ENCODE measurements around the gene UBAC2. TPM values are rescaled to one million over a fixed set of nuclear protein-coding genes. Genes with fewer than 3 reads are reported as not detected.
A peak's percentile ranks its signal among the peaks of the same experiment; 100 is the strongest.
"Not testable (repeated sequence)": the region's sequence is repeated elsewhere in the genome, so short reads cannot be mapped to it uniquely, and the experiment has no call there.

The UBAC2 gene
- total RNA-seq, 1 donor from 2014 or later = 79.1 TPM

GRCh38 chr13:99393791-99394735 is 193.4 kb downstream of the UBAC2 start:
- DNase-seq = no peak

DNA sequence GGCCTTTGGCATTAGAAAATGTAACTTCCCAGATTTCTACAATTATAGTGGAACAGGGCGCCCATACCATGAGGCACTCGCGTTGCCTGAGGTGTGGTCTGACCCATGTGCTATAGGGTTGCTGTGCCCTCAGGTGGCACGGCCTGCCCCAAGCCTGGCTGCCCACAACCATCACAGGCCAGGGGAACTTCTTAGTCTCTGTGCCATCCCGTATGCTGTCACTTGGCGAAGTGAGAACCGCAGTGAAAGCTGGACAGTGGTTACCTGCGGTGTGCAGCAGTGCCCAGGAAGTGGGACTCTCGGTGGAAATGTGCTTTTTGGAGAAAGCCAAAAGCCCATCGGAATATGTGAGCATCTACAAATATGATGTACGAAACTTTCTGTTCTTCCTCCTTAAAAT is 194.8 kb downstream of the UBAC2 start:
- DNase-seq = no peak

DNA sequence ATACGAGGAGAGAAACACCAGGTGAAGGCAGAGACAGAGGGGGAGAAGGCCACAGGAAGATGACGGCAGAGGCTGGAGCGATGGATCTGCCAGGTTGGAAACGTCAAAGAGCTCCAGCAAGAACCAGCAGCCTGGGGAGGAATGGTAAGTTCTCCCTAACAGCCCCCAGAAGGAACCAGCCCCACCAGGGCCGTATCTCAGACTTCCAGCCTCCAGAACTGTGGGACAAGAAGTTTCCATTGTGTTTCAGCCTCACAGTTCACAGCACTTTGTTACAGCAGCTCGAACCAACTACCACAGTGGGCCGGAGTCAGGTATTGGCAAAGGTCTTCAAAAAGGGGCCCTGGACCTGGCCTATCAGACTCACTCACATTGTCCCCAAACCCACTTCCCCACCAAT is 195.8 kb downstream of the UBAC2 start:
- no peak for DNase-seq

DNA sequence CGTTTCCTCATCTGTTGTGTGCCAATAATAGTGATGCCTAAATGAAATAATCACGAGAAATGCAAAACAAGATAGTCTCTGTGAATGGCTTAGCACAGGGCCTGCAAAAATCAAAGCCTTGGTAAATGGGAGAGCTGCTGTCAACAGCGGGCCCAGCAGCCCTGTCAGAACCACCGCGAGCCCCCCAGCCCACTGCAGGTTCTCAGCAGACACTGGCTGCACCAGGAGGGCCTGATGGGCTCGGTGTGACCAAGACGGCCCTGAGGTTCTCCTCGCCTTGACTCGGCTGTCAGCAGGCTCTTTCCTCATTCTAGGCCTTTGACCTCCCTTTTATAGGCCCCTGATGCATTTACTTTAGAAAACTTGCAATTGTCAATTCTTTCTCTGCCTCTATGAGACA is 197.4 kb downstream of the UBAC2 start:
- DNase-seq = no peak

- no peak for DNase-seq
Measured at GRCh38 chr13:99398916-99399622, 198.4 kb downstream of the UBAC2 start.

DNA sequence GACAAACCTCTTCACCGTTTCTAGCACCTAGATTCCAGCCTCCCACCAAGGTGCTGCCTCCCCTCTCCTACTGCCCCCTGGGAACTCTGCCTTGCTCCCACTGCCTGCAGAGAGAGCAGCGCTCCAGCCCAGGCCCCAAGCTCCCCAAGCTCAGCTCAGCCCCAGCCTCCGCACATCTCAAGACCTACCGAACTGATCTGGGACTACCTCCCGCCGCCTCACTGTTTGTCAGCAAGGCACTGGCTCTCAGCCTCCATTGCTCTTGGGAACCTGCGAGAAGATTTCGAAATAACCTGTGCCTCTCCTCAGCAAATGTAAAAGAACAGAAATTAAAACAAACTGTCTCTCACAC is 198.9 kb downstream of the UBAC2 start:
- DNase-seq = no peak

DNA sequence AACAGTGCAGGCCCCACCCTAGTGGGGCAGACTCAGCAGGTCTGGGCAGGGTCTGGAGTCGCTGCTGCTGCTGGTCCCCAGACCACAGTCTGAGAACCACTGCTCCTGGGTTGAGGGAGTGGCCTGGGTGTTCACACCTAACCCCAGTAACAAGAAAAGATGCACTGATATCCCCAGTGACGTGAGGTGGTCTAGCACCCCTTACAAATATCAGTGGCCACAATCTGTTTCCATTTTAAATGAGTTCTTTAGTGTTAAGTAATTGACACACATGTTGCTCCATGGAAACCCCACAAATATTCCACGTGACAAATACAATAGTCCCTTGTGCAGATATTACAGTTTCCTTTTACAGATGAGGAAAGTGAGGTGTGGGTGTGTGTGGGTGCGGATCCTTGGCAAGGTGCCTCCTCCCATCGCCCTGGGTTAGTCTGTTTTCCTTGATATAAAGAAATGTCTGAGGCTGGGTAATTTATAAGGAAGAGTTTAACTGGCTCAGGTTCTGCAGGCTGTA is 202.9 kb downstream of the UBAC2 start:
- no peak for DNase-seq

- no peak for DNase-seq
Measured at GRCh38 chr13:99404005-99404755, 203.5 kb downstream of the UBAC2 start.

GRCh38 chr13:99405966-99406365 is 205.3 kb downstream of the UBAC2 start:
- DNase-seq = no peak

- peak; percentile 39 for DNase-seq
Measured at GRCh38 chr13:99406799-99407201, 206.1 kb downstream of the UBAC2 start.

- no peak for DNase-seq
Measured at GRCh38 chr13:99407906-99408702, 207.4 kb downstream of the UBAC2 start.

GRCh38 chr13:99408703-99409000 is 208.0 kb downstream of the UBAC2 start:
- DNase-seq = no peak

- DNase-seq = not testable (repeated sequence)
Measured at GRCh38 chr13:99409461-99410083, 208.9 kb downstream of the UBAC2 start.

DNA sequence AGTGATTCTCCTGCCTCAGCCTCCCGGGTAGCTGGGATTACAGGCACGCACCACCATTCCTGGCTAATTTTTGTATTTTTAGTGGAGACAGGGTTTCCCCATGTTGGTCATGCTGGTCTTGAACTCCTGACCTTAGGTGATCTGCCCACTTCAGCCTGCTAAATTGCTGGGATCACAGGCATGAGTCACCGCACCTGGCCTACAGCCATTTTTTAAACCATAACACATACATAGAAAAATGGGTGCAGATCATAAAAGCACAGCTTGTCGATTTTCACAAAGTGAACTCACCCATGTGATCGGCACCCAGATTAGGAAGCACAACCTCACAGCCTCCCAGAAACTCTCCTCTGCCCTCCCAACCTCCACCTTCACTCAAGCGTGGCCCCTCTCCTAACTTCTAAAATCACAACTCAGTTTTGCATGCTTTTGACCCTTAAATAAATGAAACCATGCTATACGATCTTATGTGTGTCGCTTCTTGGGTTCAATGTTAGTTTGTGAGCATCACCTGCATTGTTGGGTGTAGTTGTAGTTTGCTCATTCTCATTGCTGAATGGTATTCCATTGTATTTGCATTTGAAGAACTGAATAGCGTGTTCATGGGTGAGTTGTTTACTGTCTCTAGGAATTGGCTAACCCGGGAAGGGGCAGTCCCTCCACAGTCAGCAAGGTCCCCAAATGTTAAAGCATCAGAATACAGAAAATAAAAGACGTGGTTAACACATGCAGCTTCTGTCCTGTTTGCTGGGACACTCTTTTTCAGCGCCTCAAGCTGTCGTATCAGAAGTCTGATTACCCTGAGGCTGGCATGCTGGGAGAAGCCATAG is 210.2 kb downstream of the UBAC2 start:
- DNase-seq = not testable (repeated sequence)

- DNase-seq = no peak
Measured at GRCh38 chr13:99412856-99413255, 212.2 kb downstream of the UBAC2 start.

DNA sequence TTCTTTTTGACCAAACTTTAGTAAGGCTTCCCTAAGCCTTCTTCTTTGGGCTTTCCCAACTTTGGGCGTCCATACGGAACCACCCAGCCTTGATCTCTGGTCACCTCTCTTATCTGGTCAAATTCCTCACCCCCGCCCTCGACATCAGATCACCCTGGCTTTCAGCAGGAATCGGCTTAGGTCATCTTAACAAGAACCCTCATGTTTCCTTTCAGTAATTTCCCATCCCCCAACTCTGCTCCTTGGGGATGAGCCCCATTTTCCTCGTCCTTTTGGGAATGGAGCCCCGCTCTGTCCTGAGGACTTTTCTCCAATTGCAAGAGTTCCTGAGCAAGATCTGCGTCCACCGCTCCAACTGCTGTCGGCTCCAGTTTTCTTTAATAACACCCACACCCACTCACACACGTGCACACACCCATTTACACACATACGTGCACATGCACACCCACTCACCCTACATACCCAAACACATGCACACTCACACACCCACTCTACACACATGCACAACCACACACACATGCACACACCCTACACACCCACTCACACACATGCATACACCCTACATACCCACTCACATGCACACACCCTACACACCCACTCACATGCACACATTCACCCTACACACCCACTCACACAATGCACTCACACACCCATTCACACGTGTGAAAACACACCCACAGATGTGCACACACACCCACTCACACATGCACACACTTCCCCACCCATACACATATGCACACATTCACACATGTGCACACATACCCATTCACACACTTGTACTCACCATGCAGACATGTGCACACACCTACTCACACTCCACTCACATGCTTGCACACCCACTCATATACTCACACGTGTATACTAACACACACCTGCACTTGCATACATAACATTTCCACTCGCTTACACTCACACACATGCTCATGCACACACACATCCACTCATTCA is 213.7 kb downstream of the UBAC2 start:
- DNase-seq = no peak

- no peak for DNase-seq
Measured at GRCh38 chr13:99415014-99415650, 214.5 kb downstream of the UBAC2 start.

- no peak for DNase-seq
Measured at GRCh38 chr13:99415851-99416331, 215.2 kb downstream of the UBAC2 start.

Data from tongue (tissue), 2 donors.